ENCODE data around the gene C15orf62. TPM values are rescaled to one million over a fixed set of nuclear protein-coding genes. Genes with fewer than 3 reads are reported as not detected.

C15orf62 gene
- polyA plus RNA-seq, 1 donor from 2014 or later = not detected

DNA sequence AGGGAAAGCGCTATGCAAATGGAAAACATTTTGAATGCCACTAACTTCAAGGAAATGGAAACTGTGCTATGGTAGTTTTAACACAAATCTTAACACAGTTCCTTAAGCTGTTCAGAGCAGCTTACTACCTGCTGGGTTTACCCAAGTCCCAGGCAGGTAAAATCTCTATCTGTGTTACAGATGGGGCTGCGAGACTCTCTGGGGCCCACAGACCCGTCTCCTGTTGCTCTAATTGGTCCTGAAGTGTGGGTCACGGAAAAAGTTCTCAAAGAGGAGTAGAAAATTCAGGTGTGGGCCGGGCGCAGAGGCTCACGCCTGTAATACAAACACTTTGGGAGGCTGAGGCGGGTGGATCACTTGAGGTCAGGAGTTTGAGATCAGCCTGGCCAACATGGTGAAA is 20.2 kb downstream of the C15orf62 start:
- H4K20me1 ChIP-seq (ENCODE audit: insufficient read depth) = no peaks in the 10 kb centered on the region
- H3K9ac ChIP-seq (ENCODE audit: low read length) = no peak overlapping the region
- no peak overlapping the region for H3K27ac ChIP-seq (ENCODE audit: low read length)
- H3K4me2 ChIP-seq (ENCODE audit: low read length) = no peak overlapping the region
- no peak overlapping the region for H2AFZ ChIP-seq (ENCODE audit: low read depth, low read length)
- no peaks in the 10 kb centered on the region for H3K9me3 ChIP-seq (ENCODE audit: low read length)
- no peaks in the 10 kb centered on the region for H3K27me3 ChIP-seq (ENCODE audit: insufficient read depth, low read depth, low read length)
- H3K9me2 ChIP-seq (ENCODE audit: insufficient read depth, low read length) = no peaks in the 10 kb centered on the region
- no peaks in the 10 kb centered on the region for H3F3A ChIP-seq (ENCODE audit: insufficient read depth, low read length, poor library complexity, severe bottlenecking)
- no peaks in the 10 kb centered on the region for H3K79me2 ChIP-seq (replicated peaks; ENCODE audit: insufficient read depth, low read length)
- no peak overlapping the region for H3K4me3 ChIP-seq (ENCODE audit: low read length)
- no peak for TF ChIP-seq RAD21 (conservative IDR thresholded peaks at IDR 0.05)
- TF ChIP-seq EZH2 (IDR thresholded peaks at IDR 0.05; ENCODE audit: borderline replicate concordance, insufficient read depth, low read length, poor library complexity, severe bottlenecking) = no peak
- TF ChIP-seq, protein P1, sequence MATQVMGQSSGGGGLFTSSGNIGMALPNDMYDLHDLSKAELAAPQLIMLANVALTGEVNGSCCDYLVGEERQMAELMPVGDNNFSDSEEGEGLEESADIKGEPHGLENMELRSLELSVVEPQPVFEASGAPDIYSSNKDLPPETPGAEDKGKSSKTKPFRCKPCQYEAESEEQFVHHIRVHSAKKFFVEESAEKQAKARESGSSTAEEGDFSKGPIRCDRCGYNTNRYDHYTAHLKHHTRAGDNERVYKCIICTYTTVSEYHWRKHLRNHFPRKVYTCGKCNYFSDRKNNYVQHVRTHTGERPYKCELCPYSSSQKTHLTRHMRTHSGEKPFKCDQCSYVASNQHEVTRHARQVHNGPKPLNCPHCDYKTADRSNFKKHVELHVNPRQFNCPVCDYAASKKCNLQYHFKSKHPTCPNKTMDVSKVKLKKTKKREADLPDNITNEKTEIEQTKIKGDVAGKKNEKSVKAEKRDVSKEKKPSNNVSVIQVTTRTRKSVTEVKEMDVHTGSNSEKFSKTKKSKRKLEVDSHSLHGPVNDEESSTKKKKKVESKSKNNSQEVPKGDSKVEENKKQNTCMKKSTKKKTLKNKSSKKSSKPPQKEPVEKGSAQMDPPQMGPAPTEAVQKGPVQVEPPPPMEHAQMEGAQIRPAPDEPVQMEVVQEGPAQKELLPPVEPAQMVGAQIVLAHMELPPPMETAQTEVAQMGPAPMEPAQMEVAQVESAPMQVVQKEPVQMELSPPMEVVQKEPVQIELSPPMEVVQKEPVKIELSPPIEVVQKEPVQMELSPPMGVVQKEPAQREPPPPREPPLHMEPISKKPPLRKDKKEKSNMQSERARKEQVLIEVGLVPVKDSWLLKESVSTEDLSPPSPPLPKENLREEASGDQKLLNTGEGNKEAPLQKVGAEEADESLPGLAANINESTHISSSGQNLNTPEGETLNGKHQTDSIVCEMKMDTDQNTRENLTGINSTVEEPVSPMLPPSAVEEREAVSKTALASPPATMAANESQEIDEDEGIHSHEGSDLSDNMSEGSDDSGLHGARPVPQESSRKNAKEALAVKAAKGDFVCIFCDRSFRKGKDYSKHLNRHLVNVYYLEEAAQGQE (IDR thresholded peaks at IDR 0.05; ENCODE audit: borderline replicate concordance) = no peak
- TF ChIP-seq POLR2AphosphoS5 (IDR thresholded peaks at IDR 0.05) = no peak
- no peak for TF ChIP-seq EP300 (conservative IDR thresholded peaks at IDR 0.05; ENCODE audit: poor library complexity, severe bottlenecking)
- no peak for TF ChIP-seq MXI1 (conservative IDR thresholded peaks at IDR 0.05; ENCODE audit: poor library complexity, severe bottlenecking)
- no peak for TF ChIP-seq SMC3 (conservative IDR thresholded peaks at IDR 0.05; ENCODE audit: poor library complexity)
- no peak for TF ChIP-seq TAF1 (IDR thresholded peaks at IDR 0.05; ENCODE audit: low read depth)
- TF ChIP-seq, protein P2, sequence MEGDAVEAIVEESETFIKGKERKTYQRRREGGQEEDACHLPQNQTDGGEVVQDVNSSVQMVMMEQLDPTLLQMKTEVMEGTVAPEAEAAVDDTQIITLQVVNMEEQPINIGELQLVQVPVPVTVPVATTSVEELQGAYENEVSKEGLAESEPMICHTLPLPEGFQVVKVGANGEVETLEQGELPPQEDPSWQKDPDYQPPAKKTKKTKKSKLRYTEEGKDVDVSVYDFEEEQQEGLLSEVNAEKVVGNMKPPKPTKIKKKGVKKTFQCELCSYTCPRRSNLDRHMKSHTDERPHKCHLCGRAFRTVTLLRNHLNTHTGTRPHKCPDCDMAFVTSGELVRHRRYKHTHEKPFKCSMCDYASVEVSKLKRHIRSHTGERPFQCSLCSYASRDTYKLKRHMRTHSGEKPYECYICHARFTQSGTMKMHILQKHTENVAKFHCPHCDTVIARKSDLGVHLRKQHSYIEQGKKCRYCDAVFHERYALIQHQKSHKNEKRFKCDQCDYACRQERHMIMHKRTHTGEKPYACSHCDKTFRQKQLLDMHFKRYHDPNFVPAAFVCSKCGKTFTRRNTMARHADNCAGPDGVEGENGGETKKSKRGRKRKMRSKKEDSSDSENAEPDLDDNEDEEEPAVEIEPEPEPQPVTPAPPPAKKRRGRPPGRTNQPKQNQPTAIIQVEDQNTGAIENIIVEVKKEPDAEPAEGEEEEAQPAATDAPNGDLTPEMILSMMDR (IDR thresholded peaks at IDR 0.05; ENCODE audit: poor library complexity, severe bottlenecking) = no peak
- H3K36me3 ChIP-seq (ENCODE audit: insufficient read depth, low read length) = no peaks in the 10 kb centered on the region

DNA sequence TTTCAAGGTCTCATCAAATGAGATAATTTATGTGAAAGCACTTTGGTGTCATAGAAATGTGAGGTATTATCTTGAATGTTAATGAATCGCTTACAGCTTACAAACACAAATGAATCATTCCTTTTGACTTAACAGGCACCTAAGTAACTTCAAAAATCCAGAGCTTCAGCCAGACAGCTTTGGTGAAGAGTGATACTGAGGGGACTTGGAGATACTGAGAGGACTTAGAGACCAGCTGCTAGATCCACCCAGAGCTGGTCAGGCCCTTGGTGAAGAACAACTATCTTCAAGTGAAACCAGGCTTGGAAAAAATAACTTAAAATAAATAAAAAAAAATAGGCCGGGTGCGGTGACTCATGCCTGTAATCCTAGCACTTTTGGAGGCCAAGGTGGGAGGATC is 20.9 kb downstream of the C15orf62 start:
- Histone ChIP-seq H3K4me2 (ENCODE audit: low read length) (no peak overlapping the region), H3K9ac (ENCODE audit: low read length) (no peak overlapping the region), H3K4me3 (ENCODE audit: low read length) (no peak overlapping the region), H4K20me1 (ENCODE audit: insufficient read depth) (no peaks in the 10 kb centered on the region), H3K9me3 (ENCODE audit: low read length) (no peaks in the 10 kb centered on the region), H3K79me2 (replicated peaks; ENCODE audit: insufficient read depth, low read length) (no peaks in the 10 kb centered on the region), H3K9me2 (ENCODE audit: insufficient read depth, low read length) (no peaks in the 10 kb centered on the region), H3K27ac (ENCODE audit: low read length) (no peak overlapping the region), H2AFZ (ENCODE audit: low read depth, low read length) (no peak overlapping the region), H3F3A (ENCODE audit: insufficient read depth, low read length, poor library complexity, severe bottlenecking) (no peaks in the 10 kb centered on the region), H3K27me3 (ENCODE audit: insufficient read depth, low read depth, low read length) (no peaks in the 10 kb centered on the region), H3K36me3 (ENCODE audit: insufficient read depth, low read length) (no peaks in the 10 kb centered on the region)
- TF ChIP-seq, protein P1 (IDR thresholded peaks at IDR 0.05; ENCODE audit: borderline replicate concordance) = no peak
- TF ChIP-seq POLR2AphosphoS5 (IDR thresholded peaks at IDR 0.05) (no peak), EZH2 (IDR thresholded peaks at IDR 0.05; ENCODE audit: borderline replicate concordance, insufficient read depth, low read length, poor library complexity, severe bottlenecking) (no peak), MXI1 (conservative IDR thresholded peaks at IDR 0.05; ENCODE audit: poor library complexity, severe bottlenecking) (no peak), RAD21 (conservative IDR thresholded peaks at IDR 0.05) (no peak), EP300 (conservative IDR thresholded peaks at IDR 0.05; ENCODE audit: poor library complexity, severe bottlenecking) (no peak), TAF1 (IDR thresholded peaks at IDR 0.05; ENCODE audit: low read depth) (no peak), SMC3 (conservative IDR thresholded peaks at IDR 0.05; ENCODE audit: poor library complexity) (no peak)
- TF ChIP-seq, protein P2 (IDR thresholded peaks at IDR 0.05; ENCODE audit: poor library complexity, severe bottlenecking) = no peak

Measured in neural cell (in vitro differentiated cells).